ENCODE measurements around the gene COPB2. TPM values are rescaled to one million over a fixed set of nuclear protein-coding genes. Genes with fewer than 3 reads are reported as not detected.

The COPB2 gene
- total RNA-seq, 1 donor from 2014 or later, result 106 TPM

DNA sequence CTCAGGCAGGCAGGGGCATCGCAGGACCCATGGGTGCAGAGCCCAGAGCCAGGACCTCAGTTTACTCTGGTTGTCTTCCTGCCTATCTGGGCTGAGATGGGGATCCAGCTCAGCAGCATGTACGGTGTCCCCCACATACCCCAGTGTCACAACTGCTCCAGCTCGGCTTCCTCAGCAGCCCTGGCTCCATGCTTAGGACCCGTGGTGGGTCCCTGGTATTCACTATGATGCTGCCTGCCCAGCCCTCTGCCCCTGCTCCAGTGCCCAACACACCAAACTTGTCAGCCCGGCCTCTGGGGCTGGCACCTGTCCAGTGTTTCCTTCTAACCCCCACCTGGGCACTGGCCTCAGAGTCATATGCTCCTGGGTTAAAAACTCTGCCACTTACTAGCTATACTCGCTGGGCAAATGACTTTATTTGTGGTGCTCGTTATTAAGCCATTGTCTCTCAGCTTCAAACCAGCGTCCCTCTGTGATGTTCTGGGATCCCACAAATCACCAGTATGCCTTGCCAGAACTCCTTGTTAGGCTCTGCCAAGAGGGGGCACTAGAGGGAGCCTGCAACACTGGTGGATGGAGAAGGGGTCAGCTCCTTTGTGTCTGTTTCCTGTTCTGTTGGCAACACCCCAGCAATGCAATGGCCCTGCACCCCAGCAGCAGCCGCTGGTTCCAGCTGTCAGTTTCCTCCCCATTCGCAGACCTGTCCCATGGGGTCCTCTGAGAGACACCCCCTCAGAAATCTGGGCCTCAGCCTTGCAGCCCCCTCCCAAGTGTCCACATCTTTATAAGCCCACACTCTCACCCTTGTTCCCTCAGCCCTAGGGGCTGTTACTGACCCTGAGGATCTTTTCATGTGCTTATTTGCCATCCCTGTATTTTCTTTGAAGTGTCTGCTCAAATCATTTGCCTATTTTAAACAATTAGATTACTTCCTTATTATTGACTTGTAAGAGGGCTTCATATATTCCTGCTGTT lies 69.7 kb downstream of the COPB2 start:
- no peak overlapping the region for H3K4me3 ChIP-seq
- peaks cover 15% of the 10 kb centered on the region for H3K27me3 ChIP-seq
- H3K9me3 ChIP-seq, result no peaks in the 10 kb centered on the region
- ATAC-seq (no peak), DNase-seq (no peak)
- TF ChIP-seq, protein P1, sequence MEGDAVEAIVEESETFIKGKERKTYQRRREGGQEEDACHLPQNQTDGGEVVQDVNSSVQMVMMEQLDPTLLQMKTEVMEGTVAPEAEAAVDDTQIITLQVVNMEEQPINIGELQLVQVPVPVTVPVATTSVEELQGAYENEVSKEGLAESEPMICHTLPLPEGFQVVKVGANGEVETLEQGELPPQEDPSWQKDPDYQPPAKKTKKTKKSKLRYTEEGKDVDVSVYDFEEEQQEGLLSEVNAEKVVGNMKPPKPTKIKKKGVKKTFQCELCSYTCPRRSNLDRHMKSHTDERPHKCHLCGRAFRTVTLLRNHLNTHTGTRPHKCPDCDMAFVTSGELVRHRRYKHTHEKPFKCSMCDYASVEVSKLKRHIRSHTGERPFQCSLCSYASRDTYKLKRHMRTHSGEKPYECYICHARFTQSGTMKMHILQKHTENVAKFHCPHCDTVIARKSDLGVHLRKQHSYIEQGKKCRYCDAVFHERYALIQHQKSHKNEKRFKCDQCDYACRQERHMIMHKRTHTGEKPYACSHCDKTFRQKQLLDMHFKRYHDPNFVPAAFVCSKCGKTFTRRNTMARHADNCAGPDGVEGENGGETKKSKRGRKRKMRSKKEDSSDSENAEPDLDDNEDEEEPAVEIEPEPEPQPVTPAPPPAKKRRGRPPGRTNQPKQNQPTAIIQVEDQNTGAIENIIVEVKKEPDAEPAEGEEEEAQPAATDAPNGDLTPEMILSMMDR (IDR thresholded peaks at IDR 0.05), result no peak
- intact Hi-C loops (cut with DNase I), result no loop called here
- no peak overlapping the region for H3K27ac ChIP-seq
- H3K4me1 ChIP-seq, result no peaks in the 10 kb centered on the region
- no peaks in the 10 kb centered on the region for H3K36me3 ChIP-seq

DNA sequence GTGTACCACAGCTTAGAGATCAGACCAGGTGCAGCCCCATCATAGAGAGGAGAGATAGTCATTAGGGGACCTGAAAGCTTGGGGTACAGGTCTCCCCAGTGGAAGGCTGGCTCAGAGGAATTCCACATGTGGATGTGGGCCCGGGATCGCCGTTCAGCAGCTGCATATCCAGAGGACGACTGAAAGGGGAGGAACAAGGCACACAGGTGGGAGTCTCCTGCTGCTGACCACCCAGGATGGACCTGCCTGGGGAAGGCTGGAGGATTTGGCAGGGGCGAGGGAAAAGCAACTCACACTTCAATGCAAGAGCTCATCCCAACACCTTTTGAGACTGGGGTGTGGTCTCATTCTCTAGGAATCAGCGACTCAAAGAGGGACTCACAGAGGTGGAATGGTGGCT lies 70.6 kb downstream of the COPB2 start:
- TF ChIP-seq, protein P1 (IDR thresholded peaks at IDR 0.05), result no peak
- no peaks in the 10 kb centered on the region for H3K36me3 ChIP-seq
- DNase-seq, result no peak
- no peak for ATAC-seq
- no peaks in the 10 kb centered on the region for H3K9me3 ChIP-seq
- H3K4me3 ChIP-seq, result no peak overlapping the region
- intact Hi-C loops (cut with DNase I), result no loop called here
- no peak overlapping the region for H3K27ac ChIP-seq
- H3K27me3 ChIP-seq, result peaks cover 19% of the 10 kb centered on the region
- no peaks in the 10 kb centered on the region for H3K4me1 ChIP-seq

DNA sequence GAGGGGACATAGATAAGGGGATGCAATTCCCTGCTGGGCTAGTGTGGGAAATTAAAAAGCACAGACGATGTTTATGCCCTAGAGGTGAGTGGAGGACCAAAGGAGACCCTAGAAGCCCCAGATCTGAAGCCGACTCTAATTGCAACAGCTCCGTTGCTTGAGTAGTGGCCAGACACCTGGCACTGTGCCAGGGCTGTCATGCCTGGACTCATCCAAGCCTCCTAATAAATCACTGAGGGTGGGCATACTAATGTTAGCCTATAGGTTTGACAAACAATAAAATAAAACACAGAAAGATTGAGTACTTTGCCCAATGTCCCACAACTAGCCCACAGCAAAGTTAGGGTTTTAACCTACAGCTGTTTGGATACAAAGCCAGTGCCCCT lies 71.0 kb downstream of the COPB2 start:
- intact Hi-C loops (cut with DNase I), result no loop called here
- TF ChIP-seq, protein P1 (IDR thresholded peaks at IDR 0.05), result no peak
- DNase-seq, result no peak
- H3K36me3 ChIP-seq, result no peaks in the 10 kb centered on the region
- peaks cover 21% of the 10 kb centered on the region for H3K27me3 ChIP-seq
- H3K4me1 ChIP-seq, result no peaks in the 10 kb centered on the region
- H3K4me3 ChIP-seq, result no peak overlapping the region
- no peak overlapping the region for H3K27ac ChIP-seq
- H3K9me3 ChIP-seq, result no peaks in the 10 kb centered on the region
- ATAC-seq, result no peak

GRCh38 chr3:139317660-139318430 lies 71.6 kb downstream of the COPB2 start:
- H3K36me3 ChIP-seq, result no peaks in the 10 kb centered on the region
- H3K9me3 ChIP-seq, result no peaks in the 10 kb centered on the region
- no peak for ATAC-seq
- DNase-seq, result no peak
- H3K4me3 ChIP-seq, result no peak overlapping the region
- intact Hi-C loops (cut with DNase I), result no loop called here
- H3K4me1 ChIP-seq, result no peaks in the 10 kb centered on the region
- no peak overlapping the region for H3K27ac ChIP-seq
- TF ChIP-seq, protein P1 (IDR thresholded peaks at IDR 0.05), result no peak
- peaks cover 21% of the 10 kb centered on the region for H3K27me3 ChIP-seq

GRCh38 chr3:139317215-139317614 lies 72.2 kb downstream of the COPB2 start:
- peaks cover 21% of the 10 kb centered on the region for H3K27me3 ChIP-seq
- TF ChIP-seq, protein P1 (IDR thresholded peaks at IDR 0.05), result no peak
- H3K36me3 ChIP-seq, result no peaks in the 10 kb centered on the region
- no peaks in the 10 kb centered on the region for H3K4me1 ChIP-seq
- H3K9me3 ChIP-seq, result no peaks in the 10 kb centered on the region
- intact Hi-C loops (cut with DNase I), result no loop called here
- H3K27ac ChIP-seq, result no peak overlapping the region
- no peak for ATAC-seq
- H3K4me3 ChIP-seq, result no peak overlapping the region
- DNase-seq, result no peak

Data from upper lobe of right lung (tissue), 1 donor.